ENCODE measurements around the gene GRK4. TPM values are rescaled to one million over a fixed set of nuclear protein-coding genes. Genes with fewer than 3 reads are reported as not detected.

The GRK4 gene
- total RNA-seq, 1 experiment from 2014 or later, result 4.2 TPM

GRCh38 chr4:3043282-3044020, 80.1 kb downstream of the GRK4 start:
- Histone ChIP-seq H3K36me3 (ENCODE audit: control insufficient read depth in 1 of 2, insufficient read depth in 2 of 2, low read length in 2 of 2) (no peaks in the 10 kb centered on the region), H3K9me3 (ENCODE audit: control insufficient read depth in 1 of 2, insufficient read depth in 1 of 2, low read depth in 1 of 2, low read length in 2 of 2) (no peaks in the 10 kb centered on the region), H3K4me2 (ENCODE audit: low read length) (no peak overlapping the region), H3K4me3 (replicated peaks in 1 of 2; ENCODE audit: low read depth in 1 of 2, low read length in 2 of 2) (no peak overlapping the region), H3K9ac (ENCODE audit: low read length) (no peak overlapping the region), H3K27me3 (ENCODE audit: insufficient read depth, low read length) (no peaks in the 10 kb centered on the region), H3K79me2 (ENCODE audit: insufficient read depth, low read length) (no peaks in the 10 kb centered on the region), H3K9me2 (ENCODE audit: insufficient read depth) (no peaks in the 10 kb centered on the region), H3K27ac (ENCODE audit: low read depth, low read length) (no peak overlapping the region), H4K20me1 (ENCODE audit: insufficient read depth) (no peaks in the 10 kb centered on the region), H3K4me1 (ENCODE audit: control insufficient read depth in 1 of 2, insufficient read depth in 2 of 2, low read length in 2 of 2) (no peaks in the 10 kb centered on the region), H2AFZ (ENCODE audit: low read depth, low read length, poor library complexity, severe bottlenecking) (no peak overlapping the region)
- BruUV-seq (replicated peaks), result no TSS peak
- ChIA-PET POLR2A (no interaction called here), CTCF (interaction anchor here (1.4 kb wide), 1 partner anchor 92 kb away, joined by 3 read pairs; no protein-coding TSS in a partner anchor), RAD21 (ENCODE audit: low non-redundant PET in 1 of 2, low total read pairs in 2 of 2, uncharacterized antibody in 2 of 2, unreplicated experiment in 2 of 2) (no interaction called here)
- TF ChIP-seq, protein P1, sequence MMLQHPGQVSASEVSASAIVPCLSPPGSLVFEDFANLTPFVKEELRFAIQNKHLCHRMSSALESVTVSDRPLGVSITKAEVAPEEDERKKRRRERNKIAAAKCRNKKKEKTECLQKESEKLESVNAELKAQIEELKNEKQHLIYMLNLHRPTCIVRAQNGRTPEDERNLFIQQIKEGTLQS (IDR thresholded peaks at IDR 0.05), result no peak
- TF ChIP-seq, protein P2, sequence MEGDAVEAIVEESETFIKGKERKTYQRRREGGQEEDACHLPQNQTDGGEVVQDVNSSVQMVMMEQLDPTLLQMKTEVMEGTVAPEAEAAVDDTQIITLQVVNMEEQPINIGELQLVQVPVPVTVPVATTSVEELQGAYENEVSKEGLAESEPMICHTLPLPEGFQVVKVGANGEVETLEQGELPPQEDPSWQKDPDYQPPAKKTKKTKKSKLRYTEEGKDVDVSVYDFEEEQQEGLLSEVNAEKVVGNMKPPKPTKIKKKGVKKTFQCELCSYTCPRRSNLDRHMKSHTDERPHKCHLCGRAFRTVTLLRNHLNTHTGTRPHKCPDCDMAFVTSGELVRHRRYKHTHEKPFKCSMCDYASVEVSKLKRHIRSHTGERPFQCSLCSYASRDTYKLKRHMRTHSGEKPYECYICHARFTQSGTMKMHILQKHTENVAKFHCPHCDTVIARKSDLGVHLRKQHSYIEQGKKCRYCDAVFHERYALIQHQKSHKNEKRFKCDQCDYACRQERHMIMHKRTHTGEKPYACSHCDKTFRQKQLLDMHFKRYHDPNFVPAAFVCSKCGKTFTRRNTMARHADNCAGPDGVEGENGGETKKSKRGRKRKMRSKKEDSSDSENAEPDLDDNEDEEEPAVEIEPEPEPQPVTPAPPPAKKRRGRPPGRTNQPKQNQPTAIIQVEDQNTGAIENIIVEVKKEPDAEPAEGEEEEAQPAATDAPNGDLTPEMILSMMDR (IDR thresholded peaks at IDR 0.05 in 2 of 3, conservative IDR thresholded peaks at IDR 0.05 in 1 of 3; ENCODE audit: borderline replicate concordance in 1 of 3, insufficient read depth in 1 of 3, low read depth in 2 of 3, low read length in 2 of 3), result no peak
- no peak for TF ChIP-seq ZNF274 (IDR thresholded peaks at IDR 0.05; ENCODE audit: low read depth, low read length)
- TF ChIP-seq EZH2 (IDR thresholded peaks at IDR 0.05), result no peak
- TF ChIP-seq CEBPB (IDR thresholded peaks at IDR 0.05; ENCODE audit: low read depth), result no peak
- TF ChIP-seq JUND (IDR thresholded peaks at IDR 0.05), result no peak
- TF ChIP-seq SRF (IDR thresholded peaks at IDR 0.05; ENCODE audit: low read depth), result no peak
- TF ChIP-seq POLR2A (IDR thresholded peaks at IDR 0.05; ENCODE audit: borderline replicate concordance, extremely low read depth, insufficient read depth, insufficient read length), result no peak
- TF ChIP-seq REST (IDR thresholded peaks at IDR 0.05; ENCODE audit: low read depth), result no peak
- no peak for TF ChIP-seq FOSL1 (IDR thresholded peaks at IDR 0.05; ENCODE audit: low read depth)
- TF ChIP-seq ZFX (IDR thresholded peaks at IDR 0.05), result no peak
- no peak for TF ChIP-seq CBX3 (IDR thresholded peaks at IDR 0.05; ENCODE audit: low read depth)
- TF ChIP-seq TCF7L2 (IDR thresholded peaks at IDR 0.05; ENCODE audit: borderline replicate concordance, extremely low read depth, insufficient read depth, insufficient read length), result no peak
- TF ChIP-seq YY1 (IDR thresholded peaks at IDR 0.05; ENCODE audit: extremely low read depth, insufficient replicate concordance, low read depth, low read length), result no peak
- no peak for TF ChIP-seq ZBTB33 (IDR thresholded peaks at IDR 0.05; ENCODE audit: extremely low read depth, insufficient replicate concordance, low read length)
- TF ChIP-seq POLR2AphosphoS5 (IDR thresholded peaks at IDR 0.05; ENCODE audit: low read depth, low read length), result no peak
- ATAC-seq, result no peak
- intact Hi-C loops (cut with micrococcal nuclease), result no loop called here
- DNase-seq (ENCODE audit: low read depth, low spot score), result no peak
